MCF 10A (cell line): Measurements from ENCODE around the gene PDE4D. TPM values are rescaled to one million over a fixed set of nuclear protein-coding genes. Genes with fewer than 3 reads are reported as not detected.
A peak's percentile ranks its signal among the peaks of the same experiment; 100 is the strongest.

Experiments used
- BruUV-seq: library from RNA; stranded (reverse); fragments of 400-500 nt; replicated peaks from 2 replicates; lab custom pipeline; 2021; lab: Mats Ljungman, UMichigan
- CTCF ChIA-PET: fragments of 300-600 bp; sonication (Branson Sonifier 250); formaldehyde crosslinking; extraction: SDS; loops from one replicate; lab custom pipeline; 2021; ENCODE audit warnings: antibody characterized with exemption, inconsistent platforms; lab: Yijun Ruan, JAX
- POLR2A ChIA-PET: fragments of 300-600, 350-650 bp; sonication (Branson Sonifier 250); formaldehyde crosslinking; extraction: SDS; loops from one replicate; lab custom pipeline; 2020; ENCODE audit warnings: antibody characterized with exemption, inconsistent platforms; lab: Yijun Ruan, JAX
- DNase-seq: peaks from one replicate; pipeline ENCODE4 v3.0.0-alpha.2; 2018; ENCODE audit not compliant: unreplicated experiment
- H3K27ac Mint-ChIP-seq: one replicate; pipeline ENCODE4 v1.8.0; 2022; ENCODE audit warnings: mild to moderate bottlenecking, low read depth, mixed read lengths; ENCODE audit not compliant: unreplicated experiment
- H3K27me3 Mint-ChIP-seq: one replicate; pipeline ENCODE4 v1.8.0; 2022; ENCODE audit warnings: mixed read lengths; ENCODE audit not compliant: insufficient read depth, unreplicated experiment
- H3K36me3 Mint-ChIP-seq: one replicate; pipeline ENCODE4 v1.8.0; 2022; ENCODE audit warnings: mild to moderate bottlenecking, moderate library complexity, mixed read lengths; ENCODE audit not compliant: insufficient read depth, unreplicated experiment
- H3K4me1 Mint-ChIP-seq: one replicate; pipeline ENCODE4 v1.8.0; 2022; ENCODE audit warnings: mixed read lengths; ENCODE audit not compliant: insufficient read depth, unreplicated experiment
- H3K4me3 Mint-ChIP-seq: one replicate; pipeline ENCODE4 v1.8.0; 2022; ENCODE audit warnings: mild to moderate bottlenecking, moderate library complexity, mixed read lengths; ENCODE audit not compliant: unreplicated experiment
- H3K9me3 Mint-ChIP-seq: one replicate; pipeline ENCODE4 v1.8.0; 2022; ENCODE audit warnings: mixed read lengths; ENCODE audit not compliant: unreplicated experiment
- CTCF ChIP-seq: fragments of 200-600 bp; IDR thresholded peaks from one replicate; pipeline ENCODE4 v1.8.0; 2022; ENCODE audit warnings: antibody characterized with exemption, mild to moderate bottlenecking; ENCODE audit not compliant: unreplicated experiment
- intact Hi-C: fragments of 100-400 bp; cut with micrococcal nuclease; formaldehyde crosslinking; loops from 2 replicates; pipeline ENCODE4 v1.14.1; 2022
- total RNA-seq: library from RNA; stranded (reverse); gene quantifications from 2 replicates; pipeline ENCODE4 v1.2.3, GENCODE V29; 2022

The PDE4D gene
- total RNA-seq, 1 experiment from 2014 or later: 85.0 TPM

GRCh38 chr5:59097116-59097515, 796.4 kb downstream of the PDE4D start:
- intact Hi-C loops: loop anchor here (5.0 kb wide), 1 partner anchor 60 kb away; no protein-coding TSS in a partner anchor
- DNase-seq: no peak
- no TSS peak for BruUV-seq
- TF ChIP-seq CTCF: no peak
- ChIA-PET POLR2A (no interaction called here), CTCF (interaction anchor here (0.6 kb wide), 1 partner anchor 9 kb away, joined by 3 read pairs; no protein-coding TSS in a partner anchor)
- Mint-ChIP-seq H3K27me3 (no peaks in the 10 kb centered on the region), H3K36me3 (no peaks in the 10 kb centered on the region), H3K4me3 (no peak overlapping the region), H3K9me3 (peaks cover 9% of the 10 kb centered on the region), H3K27ac (no peak overlapping the region), H3K4me1 (peaks cover 40% of the 10 kb centered on the region)

GRCh38 chr5:59095480-59095879, 798.0 kb downstream of the PDE4D start:
- H3K27me3 Mint-ChIP-seq: no peaks in the 10 kb centered on the region
- no TSS peak for BruUV-seq
- POLR2A ChIA-PET: interaction anchor here (1.2 to 1.3 kb wide), 2 partner anchors 9 to 29 kb away, joined by 3 read pairs; no protein-coding TSS in a partner anchor

GRCh38 chr5:59094864-59095263, 798.7 kb downstream of the PDE4D start:
- POLR2A ChIA-PET: interaction anchor here (0.7 to 1.3 kb wide), 2 partner anchors 9 to 138 kb away, joined by 3 read pairs; no protein-coding TSS in a partner anchor
- Mint-ChIP-seq H3K4me3 (no peak overlapping the region), H3K27ac (no peak overlapping the region), H3K9me3 (peaks cover 9% of the 10 kb centered on the region), H3K4me1 (peaks cover 37% of the 10 kb centered on the region), H3K36me3 (peaks cover 2% of the 10 kb centered on the region), H3K27me3 (no peaks in the 10 kb centered on the region)
- no TSS peak for BruUV-seq
- no peak for DNase-seq
- intact Hi-C loops: loop anchor here (5.0 kb wide), 1 partner anchor 58 kb away; no protein-coding TSS in a partner anchor
- no peak for TF ChIP-seq CTCF
- CTCF ChIA-PET: interaction anchor here (0.6 to 1.9 kb wide), 4 partner anchors 23 to 208 kb away, joined by 3 to 7 read pairs (median 3); no protein-coding TSS in a partner anchor

More at GRCh38 chr5:59095480-59095879, 798.0 kb downstream of the PDE4D start:
- intact Hi-C loops: loop anchor here (5.0 kb wide), 1 partner anchor 58 kb away; no protein-coding TSS in a partner anchor
- H3K36me3 Mint-ChIP-seq: no peaks in the 10 kb centered on the region
- CTCF ChIA-PET: interaction anchor here (0.6 to 1.9 kb wide), 5 partner anchors 31 to 411 kb away, joined by 3 to 7 read pairs (median 3); no protein-coding TSS in a partner anchor
- H3K27ac Mint-ChIP-seq: peak overlapping the region; percentile 11
- TF ChIP-seq CTCF: no peak
- H3K9me3 Mint-ChIP-seq: peaks cover 9% of the 10 kb centered on the region
- DNase-seq: no peak
- peaks cover 40% of the 10 kb centered on the region for H3K4me1 Mint-ChIP-seq
- no peak overlapping the region for H3K4me3 Mint-ChIP-seq

DNA sequence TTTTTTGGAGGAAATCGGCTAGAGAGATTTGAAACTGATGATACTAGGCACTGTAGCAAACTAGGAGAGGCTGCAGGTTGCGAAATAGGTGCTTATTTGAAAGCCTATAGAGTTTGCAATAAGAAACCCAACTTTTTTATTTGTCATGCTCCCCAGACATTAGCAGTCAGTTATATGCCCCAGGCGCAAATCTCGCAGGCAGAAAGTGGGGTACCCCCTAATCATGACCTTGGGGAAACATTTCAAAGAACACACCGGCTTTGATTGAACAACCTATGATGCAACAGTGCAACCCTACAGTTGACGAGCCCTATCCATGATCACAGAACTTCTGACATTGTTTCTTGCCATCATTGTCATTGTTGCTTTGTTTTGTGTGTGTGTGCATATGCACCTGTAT, 800.2 kb downstream of the PDE4D start:
- Mint-ChIP-seq H3K9me3 (peaks cover 9% of the 10 kb centered on the region), H3K4me3 (no peak overlapping the region), H3K4me1 (peaks cover 22% of the 10 kb centered on the region), H3K36me3 (peaks cover 11% of the 10 kb centered on the region), H3K27ac (no peak overlapping the region), H3K27me3 (no peaks in the 10 kb centered on the region)
- intact Hi-C loops: no loop called here
- ChIA-PET POLR2A (interaction anchor here (0.6 kb wide), 1 partner anchor 696 kb away, joined by 3 read pairs; no protein-coding TSS in a partner anchor), CTCF (interaction anchor here (1.1 to 1.2 kb wide), 2 partner anchors 8 to 29 kb away, joined by 3 to 4 read pairs; no protein-coding TSS in a partner anchor)
- no peak for TF ChIP-seq CTCF
- peak; percentile 51 for DNase-seq
- BruUV-seq: no TSS peak
